ENCODE data around the gene MBD3L2.

DNA sequence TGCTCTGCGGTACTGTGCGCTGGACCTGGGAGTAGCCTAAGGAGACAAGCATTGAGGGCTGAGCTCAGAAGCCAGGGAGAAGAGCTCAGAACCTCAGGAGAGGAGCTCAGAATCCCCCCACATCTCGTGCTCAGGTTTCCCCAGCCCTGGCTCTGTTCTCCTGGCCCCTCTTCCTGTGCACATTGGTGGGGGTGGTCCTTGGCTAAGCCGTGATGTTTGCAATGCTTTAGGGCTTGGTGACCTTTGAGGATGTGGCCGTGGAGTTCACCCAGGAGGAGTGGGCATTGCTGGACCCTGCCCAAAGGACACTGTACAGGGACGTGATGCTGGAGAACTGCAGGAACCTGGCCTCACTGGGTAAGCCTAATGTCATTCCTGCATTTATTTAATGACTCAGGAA is 27.0 kb downstream of the MBD3L2 start:
- TF ChIP-seq, protein P1, sequence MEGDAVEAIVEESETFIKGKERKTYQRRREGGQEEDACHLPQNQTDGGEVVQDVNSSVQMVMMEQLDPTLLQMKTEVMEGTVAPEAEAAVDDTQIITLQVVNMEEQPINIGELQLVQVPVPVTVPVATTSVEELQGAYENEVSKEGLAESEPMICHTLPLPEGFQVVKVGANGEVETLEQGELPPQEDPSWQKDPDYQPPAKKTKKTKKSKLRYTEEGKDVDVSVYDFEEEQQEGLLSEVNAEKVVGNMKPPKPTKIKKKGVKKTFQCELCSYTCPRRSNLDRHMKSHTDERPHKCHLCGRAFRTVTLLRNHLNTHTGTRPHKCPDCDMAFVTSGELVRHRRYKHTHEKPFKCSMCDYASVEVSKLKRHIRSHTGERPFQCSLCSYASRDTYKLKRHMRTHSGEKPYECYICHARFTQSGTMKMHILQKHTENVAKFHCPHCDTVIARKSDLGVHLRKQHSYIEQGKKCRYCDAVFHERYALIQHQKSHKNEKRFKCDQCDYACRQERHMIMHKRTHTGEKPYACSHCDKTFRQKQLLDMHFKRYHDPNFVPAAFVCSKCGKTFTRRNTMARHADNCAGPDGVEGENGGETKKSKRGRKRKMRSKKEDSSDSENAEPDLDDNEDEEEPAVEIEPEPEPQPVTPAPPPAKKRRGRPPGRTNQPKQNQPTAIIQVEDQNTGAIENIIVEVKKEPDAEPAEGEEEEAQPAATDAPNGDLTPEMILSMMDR (IDR thresholded peaks at IDR 0.05), result no peak
- TF ChIP-seq POLR2AphosphoS5 (IDR thresholded peaks at IDR 0.05) (no peak), EP300 (IDR thresholded peaks at IDR 0.05) (no peak)
